GM18498 (cell line): ENCODE data around the gene ERC1.
A peak's percentile ranks its signal among the peaks of the same experiment; 100 is the strongest.

Experiments used
- ATAC-seq: cut with Tn5 transposase; IDR thresholded peaks from one replicate; pipeline ENCODE4 v1.9.1; 2021; ENCODE audit warnings: mild to moderate bottlenecking, moderate library complexity; ENCODE audit not compliant: unreplicated experiment

The ERC1 gene

GRCh38 chr12:1528791-1529190 lies 537.8 kb downstream of the ERC1 start:
- no peak for ATAC-seq

DNA sequence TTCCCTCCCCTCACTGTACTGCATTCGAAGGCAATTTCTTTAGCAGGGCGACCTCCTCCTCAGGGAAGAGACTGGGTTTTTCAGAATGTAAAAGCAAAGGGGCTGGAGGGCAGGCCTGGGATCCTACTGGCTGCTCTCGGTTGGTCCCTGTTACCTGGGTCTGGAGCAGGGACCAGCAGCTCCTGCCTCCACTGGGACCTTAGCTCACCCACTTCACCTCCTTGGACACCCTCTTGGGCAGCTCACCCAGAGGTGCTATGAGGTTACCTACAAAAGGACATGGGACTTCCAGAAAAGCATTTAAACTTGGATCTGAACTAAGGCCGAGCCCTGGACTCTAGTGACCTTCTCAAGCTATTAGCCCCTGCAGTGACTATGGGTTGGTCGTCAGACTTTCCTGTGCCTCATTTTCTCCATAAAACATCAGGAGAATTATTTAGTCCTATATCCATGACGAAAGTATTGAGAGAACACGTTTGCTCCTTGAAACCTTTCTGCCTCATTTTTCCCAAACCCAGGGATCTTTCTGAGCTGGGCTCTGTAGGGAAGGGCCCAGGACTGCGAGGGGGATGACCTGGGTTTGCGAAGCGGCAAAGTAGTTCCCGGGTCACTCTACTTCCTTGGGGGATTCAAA lies 538.3 kb downstream of the ERC1 start:
- no peak for ATAC-seq

GRCh38 chr12:1529862-1530591 lies 539.0 kb downstream of the ERC1 start:
- ATAC-seq: no peak

DNA sequence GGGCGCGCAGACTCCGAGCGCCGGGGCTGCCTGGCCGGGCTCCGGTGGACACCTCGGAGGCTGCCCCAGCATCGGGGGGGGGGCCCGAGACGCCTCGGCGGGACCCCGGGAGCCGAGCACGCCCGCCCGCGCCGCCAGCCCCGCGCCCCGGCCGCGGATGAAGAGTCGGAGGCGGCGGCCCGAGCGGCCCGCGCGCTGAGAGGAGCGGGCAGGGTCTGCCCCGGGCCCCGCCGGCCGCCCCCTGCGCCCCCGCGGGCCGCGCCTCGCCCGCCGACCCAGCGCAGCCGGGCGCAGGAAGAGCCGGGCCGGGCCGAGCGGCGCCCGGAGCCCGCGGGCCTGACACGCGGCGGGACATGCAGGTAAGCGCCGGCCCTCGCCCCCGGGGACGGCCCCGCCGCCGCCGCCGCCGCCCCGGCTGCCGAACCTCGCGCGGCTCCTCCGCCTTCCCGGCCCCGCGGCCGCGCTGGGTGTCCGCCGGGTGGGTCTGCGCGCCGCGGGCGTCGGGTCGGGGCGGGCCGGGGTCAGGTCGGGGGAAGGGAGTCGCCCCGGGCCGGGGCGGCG lies 539.6 kb downstream of the ERC1 start:
- no peak for ATAC-seq

DNA sequence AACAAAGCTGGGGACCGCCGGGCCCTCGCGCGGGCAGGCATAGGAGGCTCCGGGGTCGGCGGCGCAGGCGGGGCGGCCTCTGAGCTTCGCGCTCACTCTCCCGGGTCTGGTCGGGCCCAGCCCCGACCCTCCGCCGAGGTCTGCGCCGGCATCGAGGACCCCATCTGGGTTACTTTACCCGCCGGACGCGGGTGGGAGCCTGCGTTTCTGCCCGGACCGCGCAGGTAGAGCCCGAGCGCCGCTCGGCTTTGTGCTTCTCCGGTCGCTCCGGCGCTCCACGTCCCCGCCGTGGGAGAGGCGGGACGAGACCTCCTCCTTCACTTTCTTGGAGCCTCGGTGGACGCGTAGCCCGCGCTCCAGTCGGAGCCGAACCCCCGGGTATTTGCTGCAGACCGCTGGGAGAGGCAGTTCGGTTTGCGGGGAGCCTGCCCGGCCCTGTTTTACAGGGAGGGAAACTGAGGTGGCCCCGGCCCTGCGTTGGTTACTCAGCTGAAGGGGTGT lies 540.2 kb downstream of the ERC1 start:
- ATAC-seq: no peak

DNA sequence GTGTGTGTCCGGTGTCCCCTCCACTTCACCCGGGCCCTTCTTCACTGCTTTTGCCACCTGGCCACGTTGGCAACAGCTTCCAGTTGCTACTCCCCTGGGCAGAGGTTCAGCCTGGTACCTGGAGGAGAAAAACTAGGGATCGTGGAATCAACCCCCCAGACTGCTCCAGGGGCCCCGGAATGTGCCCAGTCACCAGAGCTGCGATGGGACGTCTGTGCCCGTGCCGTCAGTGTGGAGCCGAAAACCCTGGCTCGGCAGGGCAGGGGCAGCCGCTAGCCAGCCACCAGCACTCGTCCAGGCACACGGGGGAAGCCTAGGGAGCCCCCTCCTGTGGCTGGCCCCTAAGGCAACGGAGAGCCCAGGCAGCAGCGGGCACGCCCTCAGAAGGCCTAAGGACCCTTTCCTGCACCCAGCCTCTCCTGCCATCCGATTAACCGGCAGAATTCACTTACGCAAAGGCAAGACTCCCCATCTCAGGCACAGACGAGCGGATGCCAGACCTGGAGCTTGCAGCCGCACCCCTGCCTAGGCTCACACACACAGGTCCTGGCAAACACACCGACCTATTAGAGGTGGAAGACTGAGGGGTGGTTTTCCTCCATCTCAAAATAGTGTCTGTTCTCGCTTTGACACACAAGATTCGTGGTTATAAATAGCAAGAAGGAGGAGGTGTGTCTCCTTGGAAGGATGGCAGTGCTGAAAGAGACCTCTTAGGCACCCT lies 540.8 kb downstream of the ERC1 start:
- ATAC-seq: no peak

DNA sequence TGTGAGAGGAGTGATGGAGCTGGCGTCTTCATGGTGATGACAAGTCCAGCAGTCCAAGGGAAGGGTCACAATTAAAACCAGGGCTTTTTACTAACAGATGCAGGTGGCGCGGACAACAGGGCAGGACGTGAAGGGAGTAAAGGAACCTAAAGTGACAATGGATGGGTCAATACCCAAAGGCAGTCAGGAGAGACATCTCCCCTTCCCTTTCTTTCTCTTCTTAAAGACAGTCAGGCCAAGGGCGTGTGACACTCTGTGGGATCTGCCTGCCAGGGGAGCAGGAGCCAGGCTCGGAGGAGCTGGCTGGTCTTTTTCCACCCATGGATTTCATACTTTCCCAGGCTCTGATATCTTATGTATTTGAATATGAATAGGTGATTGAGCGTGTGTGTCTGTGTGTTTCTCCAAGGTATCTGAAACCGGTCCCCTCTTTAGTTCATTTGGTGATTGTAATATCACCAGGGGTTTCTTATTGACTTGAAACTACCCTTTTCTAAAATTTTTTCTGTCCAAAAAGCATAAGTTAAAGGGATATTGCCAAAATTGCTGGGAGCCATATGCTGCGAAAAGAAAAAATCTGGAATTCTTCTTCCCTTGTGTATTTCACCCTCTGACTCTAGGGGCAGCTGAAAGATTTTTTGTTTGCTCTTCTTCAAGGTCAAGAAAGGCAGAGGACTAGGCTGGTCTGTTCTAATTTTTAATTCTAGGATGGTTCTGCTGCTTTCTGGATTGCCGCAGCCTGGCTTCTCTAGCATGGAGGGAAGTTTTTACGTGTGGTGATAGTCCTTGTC lies 541.5 kb downstream of the ERC1 start:
- no peak for ATAC-seq

GRCh38 chr12:1533205-1533601 lies 542.2 kb downstream of the ERC1 start:
- peak; percentile 15 for ATAC-seq

- ATAC-seq: peak; percentile 49
Measured at GRCh38 chr12:1533602-1534304, 542.7 kb downstream of the ERC1 start.

DNA sequence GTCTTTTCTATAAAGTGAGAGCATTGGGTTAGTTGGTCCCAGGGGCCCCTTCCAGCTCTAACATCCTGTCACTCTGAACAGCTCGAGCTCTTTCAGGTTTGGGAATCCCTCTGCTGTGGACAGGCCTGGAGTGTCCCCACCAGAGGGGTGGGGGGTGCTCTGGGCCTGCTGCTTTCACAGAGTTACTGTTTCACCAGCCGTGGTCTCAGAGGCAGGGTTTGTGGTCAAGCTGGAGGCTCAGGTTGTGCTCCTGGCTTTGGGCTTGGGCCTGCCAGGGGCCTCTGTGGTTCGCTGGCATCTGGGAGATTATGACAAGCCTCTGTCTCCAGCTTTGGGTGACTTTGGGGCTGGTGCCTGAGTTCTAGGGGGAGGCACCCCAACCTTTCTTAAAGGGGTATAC lies 543.7 kb downstream of the ERC1 start:
- ATAC-seq: no peak

- no peak for ATAC-seq
Measured at GRCh38 chr12:1536817-1537216, 545.8 kb downstream of the ERC1 start.

GRCh38 chr12:1539135-1539534 lies 548.1 kb downstream of the ERC1 start:
- no peak for ATAC-seq

DNA sequence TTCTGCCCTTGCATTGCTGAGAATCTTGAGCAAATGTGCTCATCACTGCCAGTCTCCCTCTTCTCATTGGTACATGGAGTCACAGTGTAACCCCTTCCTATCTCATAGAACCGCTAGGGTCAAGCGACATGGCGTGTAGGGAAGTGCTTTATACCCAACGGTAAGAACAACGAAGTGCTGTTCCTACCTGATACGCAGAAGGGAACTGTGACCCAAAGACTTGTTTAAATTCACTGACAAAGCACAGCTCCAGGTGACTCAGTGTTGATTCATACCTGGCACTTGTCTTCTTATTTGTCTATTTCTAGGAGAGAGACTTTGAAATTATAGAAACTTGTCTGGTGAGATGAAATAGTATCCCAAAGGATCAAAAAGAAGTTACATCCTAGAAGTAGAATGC lies 549.7 kb downstream of the ERC1 start:
- no peak for ATAC-seq

GRCh38 chr12:1542599-1542998 lies 551.6 kb downstream of the ERC1 start:
- ATAC-seq: no peak

DNA sequence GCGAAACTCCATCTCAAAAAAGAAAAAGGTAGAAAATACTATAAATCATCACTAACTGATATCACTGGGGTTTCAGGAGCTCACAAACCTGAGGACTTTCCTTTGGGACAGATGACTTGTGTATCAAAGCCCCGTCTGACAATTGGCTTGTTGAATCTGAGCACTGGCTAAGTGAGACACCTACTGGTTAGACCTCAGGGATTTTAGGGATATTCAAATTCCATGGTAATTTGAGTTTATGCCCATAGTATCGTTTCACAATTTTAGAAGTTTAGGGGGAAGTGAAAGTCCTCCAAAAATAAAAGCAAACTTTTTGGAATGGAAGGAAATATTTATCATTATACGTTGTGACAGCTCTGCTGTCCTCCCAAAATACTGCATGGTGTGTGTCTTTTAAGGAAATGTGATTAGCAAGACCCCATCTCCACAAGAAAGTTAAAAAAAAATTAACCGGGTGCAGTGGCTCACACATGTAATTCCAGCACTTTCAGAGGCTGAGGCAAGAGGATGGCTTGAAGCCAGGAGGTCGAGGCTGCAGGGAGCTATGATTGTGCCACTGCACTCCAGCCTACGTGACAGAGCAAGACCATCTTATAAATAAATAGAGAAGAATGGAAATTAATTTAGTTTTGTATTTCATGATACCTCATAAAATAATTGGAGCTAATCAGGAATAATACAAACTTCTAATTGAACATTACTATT lies 554.1 kb downstream of the ERC1 start:
- ATAC-seq: no peak
